Spinal cord (tissue), 10 donors: ENCODE results near the gene MAGI3. TPM values are rescaled to one million over a fixed set of nuclear protein-coding genes. Genes with fewer than 3 reads are reported as not detected.

ENCODE experiments used
- DNase-seq, 6 donors: peaks; one replicate each; pipeline versions ENCODE4 v3.0.0 to v3.0.0-alpha.2; 2013 to 2015; ENCODE audit warnings: low spot score in 6 of 6, low read depth in 4 of 6
- H3K27ac ChIP-seq: one replicate; pipeline ENCODE4 v1.5.1; 2013; ENCODE audit warnings: low read depth, low read length, control low read depth
- H3K27me3 ChIP-seq: one replicate; pipeline ENCODE4 v1.6.1; 2013; ENCODE audit warnings: low read length; ENCODE audit not compliant: control insufficient read depth, insufficient read depth
- H3K36me3 ChIP-seq: one replicate; pipeline ENCODE4 v1.6.1; 2013; ENCODE audit warnings: low read length; ENCODE audit not compliant: control insufficient read depth, insufficient read depth
- H3K4me1 ChIP-seq: one replicate; pipeline ENCODE4 v1.6.1; 2013; ENCODE audit warnings: low read length; ENCODE audit not compliant: control insufficient read depth, insufficient read depth
- H3K4me3 ChIP-seq: one replicate; pipeline ENCODE4 v1.5.1; 2013; ENCODE audit warnings: low read depth, low read length, control low read depth
- H3K9me3 ChIP-seq: one replicate; pipeline ENCODE4 v1.6.1; 2013; ENCODE audit warnings: low read length; ENCODE audit not compliant: control insufficient read depth, insufficient read depth
- WGBS: methylation state at CpG from one replicate; pipeline ENCODE4 v1.1.5; 2013; ENCODE audit warnings: missing lambda C conversion rate; ENCODE audit not compliant: insufficient coverage; 5-methylcytosine and 5-hydroxymethylcytosine counted together
- polyA plus RNA-seq, 2 donors: library from polyadenylated mRNA; unstranded; fragments of 120-200 nt; gene quantifications; one replicate each; pipeline ENCODE4 v1.2.1, GENCODE V29; 2013; ENCODE audit not compliant: insufficient read length in 2 of 2
- total RNA-seq, 2 donors: library from RNA; depleted of rRNA in 1 of 2; stranded (reverse); fragments of 120-200 nt in 1 of 2; fragments of >200 nt in 1 of 2; gene quantifications; one replicate each; pipeline versions ENCODE4 v1.2.3 to v1.2.4, GENCODE V29; 2013 to 2014
- donor health status: healthy.

The MAGI3 gene
- total and polyA plus RNA-seq, 4 donors, result 24.2 to 46.0 (median 29.5) TPM

DNA sequence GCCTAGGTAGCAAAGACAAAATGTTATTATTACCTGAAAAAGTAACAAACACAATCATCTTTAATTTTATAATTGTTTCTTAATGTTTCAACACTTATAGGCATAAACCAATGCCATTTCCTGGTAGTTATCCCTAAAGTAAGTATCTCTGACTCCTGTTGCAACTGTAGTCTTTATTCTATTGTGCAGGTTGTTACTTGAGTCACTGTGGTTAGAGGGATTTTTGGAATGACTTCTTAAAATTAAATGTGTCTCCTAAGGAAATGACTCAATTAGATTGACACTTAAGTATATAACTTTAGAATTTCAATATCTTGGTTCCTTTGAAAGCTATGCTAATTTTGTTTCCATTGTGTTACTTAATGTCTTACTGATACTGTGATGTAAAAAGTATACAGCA lies 225.1 kb downstream of the MAGI3 start:
- Histone ChIP-seq H3K27ac (no peak overlapping the region), H3K27me3 (no peaks in the 10 kb centered on the region), H3K4me1 (peaks cover 4% of the 10 kb centered on the region), H3K36me3 (peaks cover 4% of the 10 kb centered on the region), H3K4me3 (no peak overlapping the region), H3K9me3 (no peaks in the 10 kb centered on the region)
- no peak for DNase-seq

GRCh38 chr1:113616156-113616555 lies 225.8 kb downstream of the MAGI3 start:
- H3K4me3 ChIP-seq, result no peak overlapping the region
- peak overlapping the region; percentile 53 for H3K27ac ChIP-seq
- no peaks in the 10 kb centered on the region for H3K36me3 ChIP-seq
- DNase-seq, result peak; percentile 29 to 96 (median 44)
- H3K4me1 ChIP-seq, result peaks cover 4% of the 10 kb centered on the region
- no peaks in the 10 kb centered on the region for H3K27me3 ChIP-seq
- 29% methylated on average over 4 of the region's 4 CpGs for WGBS
- H3K9me3 ChIP-seq, result no peaks in the 10 kb centered on the region

GRCh38 chr1:113617438-113618141 lies 227.3 kb downstream of the MAGI3 start:
- peaks cover 4% of the 10 kb centered on the region for H3K4me1 ChIP-seq
- no peaks in the 10 kb centered on the region for H3K9me3 ChIP-seq
- H3K36me3 ChIP-seq, result no peaks in the 10 kb centered on the region
- WGBS, result no CpG with 5 or more reads among the region's 4 CpGs
- no peak overlapping the region for H3K4me3 ChIP-seq
- no peaks in the 10 kb centered on the region for H3K27me3 ChIP-seq
- DNase-seq, result no peak
- H3K27ac ChIP-seq, result no peak overlapping the region

- Histone ChIP-seq H3K9me3 (peaks cover 5% of the 10 kb centered on the region), H3K36me3 (peaks cover 2% of the 10 kb centered on the region), H3K4me1 (no peaks in the 10 kb centered on the region), H3K4me3 (no peak overlapping the region), H3K27me3 (no peaks in the 10 kb centered on the region), H3K27ac (no peak overlapping the region)
- no CpG with 5 or more reads among the region's 1 CpG for WGBS
- DNase-seq, result no peak
Measured at GRCh38 chr1:113628997-113629396, 238.7 kb downstream of the MAGI3 start.

DNA sequence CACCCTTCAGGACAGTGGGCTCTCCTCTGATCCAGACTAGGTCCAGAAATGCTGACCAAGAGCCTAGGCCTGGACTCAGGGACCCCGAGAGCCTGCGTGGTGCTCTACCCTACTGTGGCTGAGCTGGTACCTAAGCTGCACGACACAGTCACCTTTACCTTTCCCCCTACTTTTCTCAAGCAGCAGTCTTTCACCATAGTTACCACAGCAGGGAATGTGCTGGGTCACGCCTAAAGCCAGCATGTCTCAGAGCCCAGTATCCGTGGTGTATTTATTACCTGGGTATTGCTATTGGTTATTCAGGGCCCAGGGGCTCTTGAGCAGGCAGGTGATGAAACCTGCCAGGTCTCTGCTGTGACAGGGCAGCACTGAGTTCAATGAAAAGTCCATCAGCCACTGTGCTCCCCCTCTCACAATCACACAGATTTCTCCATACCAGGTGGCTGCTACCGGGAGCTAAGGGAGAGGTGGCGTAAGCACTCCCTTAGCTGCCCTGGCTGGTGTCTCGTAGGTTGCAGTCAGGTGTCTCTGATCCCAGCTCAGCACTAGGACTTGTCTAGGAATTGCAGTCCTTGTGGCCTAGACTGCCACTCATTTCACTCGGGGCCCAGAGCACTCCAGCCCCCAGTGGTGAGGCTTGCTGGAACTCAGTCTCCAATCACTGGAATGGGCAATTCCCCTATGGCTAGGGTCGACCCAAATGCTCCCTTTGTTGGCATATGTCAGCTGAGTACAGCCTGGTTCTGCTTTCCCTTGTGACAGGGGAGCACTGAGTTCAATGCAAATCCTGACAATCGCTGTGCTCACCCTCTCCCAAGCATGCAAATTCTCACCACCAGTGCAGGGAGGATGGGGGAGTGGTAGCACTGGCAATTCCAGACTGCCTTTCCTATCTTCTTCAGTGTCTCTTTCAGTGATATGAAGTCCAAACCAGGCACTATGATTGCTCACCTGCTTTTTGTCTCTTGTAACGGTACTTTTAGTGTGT lies 240.3 kb downstream of the MAGI3 start:
- H3K4me1 ChIP-seq, result no peaks in the 10 kb centered on the region

DNA sequence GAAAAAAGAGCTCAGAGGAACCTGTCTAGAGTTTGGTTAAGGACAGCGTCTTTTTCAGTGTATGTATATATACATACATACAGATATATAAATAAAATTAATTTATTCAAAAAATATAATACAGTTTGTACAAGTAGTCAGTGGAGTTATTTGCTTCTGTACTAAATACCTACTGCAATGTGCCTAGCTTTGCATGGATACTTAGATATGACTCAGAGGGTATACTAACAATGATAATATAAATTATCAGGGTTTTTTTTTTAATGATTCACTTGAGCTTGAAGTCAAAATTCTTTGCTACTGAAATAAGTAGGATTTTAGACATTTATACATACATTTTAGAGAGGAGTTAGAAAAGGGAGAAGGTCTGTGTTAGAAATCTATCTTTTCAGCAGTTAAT lies 251.1 kb downstream of the MAGI3 start:
- no peak for DNase-seq
- H3K27me3 ChIP-seq, result no peaks in the 10 kb centered on the region
- H3K36me3 ChIP-seq, result peaks cover 3% of the 10 kb centered on the region
- no peaks in the 10 kb centered on the region for H3K4me1 ChIP-seq
- H3K27ac ChIP-seq, result no peak overlapping the region
- H3K9me3 ChIP-seq, result no peaks in the 10 kb centered on the region
- WGBS, result no CpG with 5 or more reads among the region's 1 CpG
- no peak overlapping the region for H3K4me3 ChIP-seq

More for the DNA sequence above, 240.3 kb downstream of the MAGI3 start:
- H3K9me3 ChIP-seq, result peaks cover 5% of the 10 kb centered on the region
- DNase-seq, result no peak
- H3K36me3 ChIP-seq, result peaks cover 2% of the 10 kb centered on the region
- no peak overlapping the region for H3K4me3 ChIP-seq
- H3K27me3 ChIP-seq, result no peaks in the 10 kb centered on the region
- 92% methylated on average over 8 of the region's 12 CpGs for WGBS
- H3K27ac ChIP-seq, result no peak overlapping the region

GRCh38 chr1:113647164-113647563 lies 256.8 kb downstream of the MAGI3 start:
- DNase-seq, result no peak
- Histone ChIP-seq H3K36me3 (no peaks in the 10 kb centered on the region), H3K9me3 (no peaks in the 10 kb centered on the region), H3K4me1 (no peaks in the 10 kb centered on the region), H3K27me3 (no peaks in the 10 kb centered on the region), H3K4me3 (no peak overlapping the region), H3K27ac (no peak overlapping the region)
- 100% methylated on average over 1 of the region's 1 CpG for WGBS

- no peak overlapping the region for H3K27ac ChIP-seq
- no peaks in the 10 kb centered on the region for H3K9me3 ChIP-seq
- no peak for DNase-seq
- H3K36me3 ChIP-seq, result no peaks in the 10 kb centered on the region
- H3K27me3 ChIP-seq, result no peaks in the 10 kb centered on the region
- no peak overlapping the region for H3K4me3 ChIP-seq
- H3K4me1 ChIP-seq, result no peaks in the 10 kb centered on the region
Measured at GRCh38 chr1:113648478-113648877, 258.2 kb downstream of the MAGI3 start.

- H3K36me3 ChIP-seq, result no peaks in the 10 kb centered on the region
- H3K27ac ChIP-seq, result no peak overlapping the region
- H3K4me1 ChIP-seq, result no peaks in the 10 kb centered on the region
- no peaks in the 10 kb centered on the region for H3K9me3 ChIP-seq
- DNase-seq, result no peak
- H3K27me3 ChIP-seq, result no peaks in the 10 kb centered on the region
- H3K4me3 ChIP-seq, result no peak overlapping the region
Measured at GRCh38 chr1:113652771-113653170, 262.5 kb downstream of the MAGI3 start.

- H3K27ac ChIP-seq, result no peak overlapping the region
- H3K4me3 ChIP-seq, result no peak overlapping the region
- DNase-seq, result no peak
- 87% methylated on average over 4 of the region's 5 CpGs for WGBS
- no peaks in the 10 kb centered on the region for H3K9me3 ChIP-seq
- H3K36me3 ChIP-seq, result no peaks in the 10 kb centered on the region
- H3K4me1 ChIP-seq, result no peaks in the 10 kb centered on the region
- no peaks in the 10 kb centered on the region for H3K27me3 ChIP-seq
Measured at GRCh38 chr1:113653741-113654140, 263.4 kb downstream of the MAGI3 start.
